Erythroblast (primary cell): Measurements from ENCODE around the gene MYO18A.

ENCODE experiments used
- GATA1 ChIP-seq: IDR thresholded peaks from 2 replicates; pipeline ENCODE4 v1.6.1; 2011; ENCODE audit warnings: low read depth, mild to moderate bottlenecking, control low read depth, low read length, moderate library complexity
- POLR2A ChIP-seq: IDR thresholded peaks from 2 replicates; pipeline ENCODE4 v1.6.1; 2011; ENCODE audit warnings: mild to moderate bottlenecking, low read length

DNA sequence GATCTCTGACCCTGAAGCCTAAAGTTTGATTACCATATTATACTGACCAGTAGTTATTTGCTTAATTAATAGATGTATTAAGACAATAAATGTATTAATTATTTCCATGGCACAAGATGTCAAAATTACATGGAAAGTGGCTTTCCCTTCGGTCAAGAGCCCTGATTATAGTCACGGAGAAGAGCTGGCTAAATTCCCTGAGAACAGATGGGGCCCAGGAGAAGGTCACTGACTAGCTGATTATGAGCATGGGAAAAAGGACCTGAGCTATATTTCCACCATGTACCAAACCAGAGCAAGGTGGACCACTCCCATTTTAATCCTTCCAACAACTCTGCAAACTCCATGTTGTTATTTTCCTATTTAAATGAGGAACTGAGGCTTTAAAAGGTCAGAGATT is 12.9 kb upstream of the MYO18A start:
- TF ChIP-seq POLR2A (no peak), GATA1 (no peak)
